ENCODE results near the gene RAB6C.
"Not testable (repeated sequence)": the region's sequence is repeated elsewhere in the genome, so short reads cannot be mapped to it uniquely, and the experiment has no call there.

The RAB6C gene

GRCh38 chr2:129996657-129997237 is 17.3 kb downstream of the RAB6C start:
- not testable (repeated sequence) for DNase-seq (ENCODE audit: low read depth)

- not testable (repeated sequence) for DNase-seq (ENCODE audit: low read depth)
Measured at GRCh38 chr2:129998771-129999170, 19.3 kb downstream of the RAB6C start.

GRCh38 chr2:130005862-130006261 is 26.4 kb downstream of the RAB6C start:
- not testable (repeated sequence) for DNase-seq (ENCODE audit: low read depth)

GRCh38 chr2:130016701-130017100 is 37.2 kb downstream of the RAB6C start:
- DNase-seq (ENCODE audit: low read depth): not testable (repeated sequence)

GRCh38 chr2:130019402-130019801 is 39.9 kb downstream of the RAB6C start:
- no peak for DNase-seq (ENCODE audit: low read depth)

GRCh38 chr2:130020069-130020468 is 40.6 kb downstream of the RAB6C start:
- not testable (repeated sequence) for DNase-seq (ENCODE audit: low read depth)

- DNase-seq (ENCODE audit: low read depth): not testable (repeated sequence)
Measured at GRCh38 chr2:130025931-130026330, 46.5 kb downstream of the RAB6C start.

All from activated gamma-delta T cell treated with anti-CD3 and anti-CD28 coated beads, Interleukin-2, amount 50 U/mL, for 16 hours (primary cell).